Measurements from ENCODE around the gene FHIT. TPM values are rescaled to one million over a fixed set of nuclear protein-coding genes. Genes with fewer than 3 reads are reported as not detected.

The FHIT gene
- total RNA-seq, 1 experiment from 2014 or later = 9.8 TPM

GRCh38 chr3:60772584-60772983, 478.7 kb downstream of the FHIT start:
- H3K4me1 ChIP-seq (replicated peaks; ENCODE audit: insufficient read depth) = no peaks in the 10 kb centered on the region; the same call in 1 of the 2 replicates
- H3K27me3 ChIP-seq (ENCODE audit: insufficient read depth, low read depth) = no peaks in the 10 kb centered on the region
- no peak overlapping the region for H2AFZ ChIP-seq
- intact Hi-C loops (cut with micrococcal nuclease; ENCODE audit: unreplicated experiment) = no loop called here
- BruUV-seq (replicated peaks) = no TSS peak
- DNase-seq = no peak
- no peaks in the 10 kb centered on the region for H3F3A ChIP-seq (ENCODE audit: insufficient read depth, low read depth)
- H3K4me2 ChIP-seq = no peak overlapping the region
- CTCF ChIA-PET = no interaction called here
- no peak overlapping the region for H3K27ac ChIP-seq
- H3K36me3 ChIP-seq (ENCODE audit: low read depth) = no peaks in the 10 kb centered on the region
- POLR2A ChIA-PET (ENCODE audit: unreplicated experiment) = no interaction called here
- no peaks in the 10 kb centered on the region for H4K20me1 ChIP-seq (ENCODE audit: insufficient read depth)
- TF ChIP-seq CTCF (conservative IDR thresholded peaks at IDR 0.05) = no peak
- TF ChIP-seq EZH2 (IDR thresholded peaks at IDR 0.05; ENCODE audit: low read depth) = no peak
- no peaks in the 10 kb centered on the region for H3K79me2 ChIP-seq (ENCODE audit: low read depth)
- H3K9me2 ChIP-seq (ENCODE audit: insufficient read depth) = no peaks in the 10 kb centered on the region
- no peaks in the 10 kb centered on the region for H3K9me3 ChIP-seq (ENCODE audit: insufficient read depth, low read depth)
- H3K4me3 ChIP-seq = no peak overlapping the region

- Histone ChIP-seq H3K4me3 (no peak overlapping the region), H3K9me3 (ENCODE audit: insufficient read depth, low read depth) (no peaks in the 10 kb centered on the region), H4K20me1 (ENCODE audit: insufficient read depth) (no peaks in the 10 kb centered on the region), H3K36me3 (ENCODE audit: low read depth) (no peaks in the 10 kb centered on the region), H3K27ac (no peak overlapping the region), H3K9me2 (ENCODE audit: insufficient read depth) (no peaks in the 10 kb centered on the region), H3F3A (ENCODE audit: insufficient read depth, low read depth) (no peaks in the 10 kb centered on the region), H3K4me2 (no peak overlapping the region), H3K4me1 (replicated peaks; ENCODE audit: insufficient read depth) (no peaks in the 10 kb centered on the region; the same call in 1 of the 2 replicates), H3K27me3 (ENCODE audit: insufficient read depth, low read depth) (no peaks in the 10 kb centered on the region), H3K79me2 (ENCODE audit: low read depth) (no peaks in the 10 kb centered on the region), H2AFZ (no peak overlapping the region)
- POLR2A ChIA-PET (ENCODE audit: unreplicated experiment) = no interaction called here
- intact Hi-C loops (cut with micrococcal nuclease; ENCODE audit: unreplicated experiment) = no loop called here
- CTCF ChIA-PET = no interaction called here
- BruUV-seq (replicated peaks) = no TSS peak
- DNase-seq = no peak
- TF ChIP-seq CTCF (conservative IDR thresholded peaks at IDR 0.05) (no peak), EZH2 (IDR thresholded peaks at IDR 0.05; ENCODE audit: low read depth) (no peak)
Observed at GRCh38 chr3:60771766-60772165, 479.5 kb downstream of the FHIT start.

- Histone ChIP-seq H3K9me2 (ENCODE audit: insufficient read depth) (no peaks in the 10 kb centered on the region), H3K9me3 (ENCODE audit: insufficient read depth, low read depth) (no peaks in the 10 kb centered on the region), H3K4me2 (no peak overlapping the region), H3K4me3 (no peak overlapping the region), H3K27ac (no peak overlapping the region), H3F3A (ENCODE audit: insufficient read depth, low read depth) (no peaks in the 10 kb centered on the region), H3K27me3 (ENCODE audit: insufficient read depth, low read depth) (no peaks in the 10 kb centered on the region), H2AFZ (no peak overlapping the region), H3K36me3 (ENCODE audit: low read depth) (no peaks in the 10 kb centered on the region), H4K20me1 (ENCODE audit: insufficient read depth) (no peaks in the 10 kb centered on the region), H3K79me2 (ENCODE audit: low read depth) (no peaks in the 10 kb centered on the region), H3K4me1 (replicated peaks; ENCODE audit: insufficient read depth) (no peaks in the 10 kb centered on the region; the same call in 1 of the 2 replicates)
- intact Hi-C loops (cut with micrococcal nuclease; ENCODE audit: unreplicated experiment) = no loop called here
- ChIA-PET POLR2A (ENCODE audit: unreplicated experiment) (no interaction called here), CTCF (no interaction called here)
- TF ChIP-seq CTCF (conservative IDR thresholded peaks at IDR 0.05) (no peak), EZH2 (IDR thresholded peaks at IDR 0.05; ENCODE audit: low read depth) (no peak)
- DNase-seq = peak; percentile 31 to 52
- no TSS peak for BruUV-seq (replicated peaks)
Observed at GRCh38 chr3:60770532-60770931, 480.7 kb downstream of the FHIT start.

Data from PC-9 (cell line).